GM21619 (cell line): ENCODE measurements around the gene SOAT2.
"Not testable (repeated sequence)": the region's sequence is repeated elsewhere in the genome, so short reads cannot be mapped to it uniquely, and the experiment has no call there.

Source experiments
- ATAC-seq: cut with Tn5 transposase; IDR thresholded peaks from one replicate; pipeline ENCODE4 v1.9.1; 2021; ENCODE audit not compliant: unreplicated experiment

SOAT2 gene

DNA sequence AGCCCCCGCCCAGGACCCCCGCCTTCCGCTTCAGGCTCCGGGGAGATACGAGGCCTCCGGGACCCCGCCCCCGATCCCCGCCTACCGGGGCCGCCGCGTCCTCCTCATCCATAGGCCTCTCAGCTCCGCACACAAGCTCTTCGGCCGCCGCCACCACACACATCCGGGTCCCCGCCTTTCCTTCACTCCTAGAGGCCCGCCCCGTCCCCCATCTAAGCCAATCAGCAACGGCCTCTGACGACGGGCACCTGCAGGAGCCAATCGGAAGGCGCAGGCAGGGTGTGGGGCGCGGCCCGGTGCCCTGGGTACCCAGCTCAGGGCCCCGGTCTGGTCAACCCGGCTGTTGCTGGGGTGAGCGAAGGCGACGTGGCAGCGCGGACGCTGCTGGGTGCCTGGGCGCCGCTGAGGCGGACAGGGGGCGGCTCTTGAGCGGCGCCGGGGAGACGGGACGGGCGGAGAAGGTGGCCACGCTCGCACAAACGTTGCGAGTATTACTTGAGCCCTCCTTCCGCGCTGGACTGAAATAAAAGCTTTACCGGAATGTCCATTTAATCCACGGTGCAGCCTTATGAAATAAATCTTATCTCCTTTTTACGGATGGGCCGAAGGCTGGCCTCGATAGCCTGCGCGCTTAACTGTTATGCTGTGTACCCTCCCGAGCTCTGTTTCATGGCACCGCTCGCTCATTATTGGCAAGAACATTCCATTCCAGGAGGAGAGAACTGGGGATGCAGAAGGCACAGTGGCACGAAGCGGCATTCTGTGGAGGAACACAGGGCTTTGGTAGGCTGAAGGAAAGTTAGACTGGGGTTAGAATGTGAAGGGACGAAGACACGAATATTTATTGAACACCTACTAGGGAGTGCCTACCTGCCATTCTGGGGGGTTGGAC lies 23.8 kb upstream of the SOAT2 start, which contains the start of gene SPRYD3:
TSS of gene SPRYD3 (minus strand) at position 165 of the 892 bp plus-strand sequence. CDS start at position 108, 57 bp downstream.
- ATAC-seq = peak; percentile 97

DNA sequence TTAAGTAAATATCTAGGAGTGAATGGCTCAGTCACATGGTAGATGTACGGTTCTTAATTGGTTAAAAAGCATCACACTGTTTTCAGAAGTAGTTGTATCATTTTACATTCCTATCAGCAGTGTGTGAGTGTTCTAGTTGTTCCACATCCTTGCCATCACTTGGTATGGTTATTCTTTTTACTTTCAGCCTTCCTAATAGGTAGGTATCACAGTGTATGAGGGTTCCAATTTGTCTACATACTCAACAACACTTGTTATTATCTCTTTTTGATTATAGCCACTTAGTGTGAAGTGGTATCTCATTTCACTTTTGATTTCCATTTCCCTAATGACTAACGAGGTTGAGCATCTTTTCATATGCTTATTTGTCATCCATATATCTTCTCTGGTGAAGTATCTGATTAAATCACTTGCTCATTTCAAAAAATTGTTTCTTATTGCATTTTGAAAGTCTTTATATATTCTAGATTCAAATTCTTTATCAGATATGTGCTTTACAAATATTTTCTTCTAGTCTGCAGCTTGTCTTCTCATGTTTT lies 20.6 kb upstream of the SOAT2 start:
- ATAC-seq = no peak

DNA sequence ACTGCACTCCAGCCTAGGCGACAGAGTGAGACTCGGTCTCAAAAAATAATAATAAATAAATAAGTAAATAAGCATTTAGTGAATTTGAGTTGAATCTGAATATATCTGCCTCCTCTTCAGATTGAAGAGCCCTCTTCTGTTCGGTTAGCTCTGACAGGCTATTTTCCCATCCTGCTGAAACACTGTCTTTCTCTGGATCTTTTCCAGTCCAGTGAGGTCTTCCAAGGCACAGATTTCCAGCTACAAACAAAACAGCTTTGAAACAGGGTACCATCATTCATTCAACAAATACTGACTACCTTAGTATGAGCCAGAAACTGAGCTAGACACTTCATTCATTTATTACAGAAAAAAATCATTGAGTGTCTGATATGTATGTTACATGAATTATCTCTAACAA lies 16.9 kb upstream of the SOAT2 start:
- no peak for ATAC-seq

DNA sequence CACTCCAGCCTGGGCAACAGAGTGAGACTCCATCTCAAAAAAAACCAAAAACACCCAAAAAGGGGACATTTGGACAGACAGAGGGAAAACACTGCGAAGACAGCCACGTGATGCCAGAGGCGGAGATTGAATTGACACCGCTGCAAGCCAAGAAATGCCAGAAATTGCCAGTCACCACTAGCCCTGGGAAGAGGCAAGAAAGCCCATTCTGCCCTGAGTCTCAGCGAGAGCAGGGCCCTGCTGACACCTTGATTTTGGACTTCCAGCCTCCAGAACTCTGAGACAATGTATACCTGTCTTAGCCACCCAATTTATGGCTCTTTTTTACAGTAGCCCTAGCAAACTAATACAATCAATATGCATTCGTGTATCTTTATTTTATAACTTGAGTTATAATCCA lies 13.2 kb upstream of the SOAT2 start:
- ATAC-seq = no peak

DNA sequence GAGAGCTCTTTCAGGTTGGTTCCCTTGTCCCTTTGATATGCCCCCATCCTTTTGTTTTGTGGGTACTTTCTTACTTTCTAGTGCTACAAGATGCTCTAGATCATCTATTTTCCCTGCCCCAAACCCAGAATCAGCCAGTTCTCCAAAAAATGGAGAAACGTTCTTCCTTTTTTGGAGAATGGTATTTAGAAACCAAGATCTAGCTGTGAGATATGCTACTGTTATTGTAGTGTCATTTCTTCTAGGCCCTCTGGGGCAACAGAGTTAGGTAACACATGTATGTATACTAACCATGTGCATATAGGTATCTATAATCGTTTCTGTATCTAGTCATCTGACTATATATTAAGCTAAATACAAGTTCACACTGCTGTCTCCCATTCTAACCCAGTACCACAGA lies 12.7 kb upstream of the SOAT2 start:
- no peak for ATAC-seq

DNA sequence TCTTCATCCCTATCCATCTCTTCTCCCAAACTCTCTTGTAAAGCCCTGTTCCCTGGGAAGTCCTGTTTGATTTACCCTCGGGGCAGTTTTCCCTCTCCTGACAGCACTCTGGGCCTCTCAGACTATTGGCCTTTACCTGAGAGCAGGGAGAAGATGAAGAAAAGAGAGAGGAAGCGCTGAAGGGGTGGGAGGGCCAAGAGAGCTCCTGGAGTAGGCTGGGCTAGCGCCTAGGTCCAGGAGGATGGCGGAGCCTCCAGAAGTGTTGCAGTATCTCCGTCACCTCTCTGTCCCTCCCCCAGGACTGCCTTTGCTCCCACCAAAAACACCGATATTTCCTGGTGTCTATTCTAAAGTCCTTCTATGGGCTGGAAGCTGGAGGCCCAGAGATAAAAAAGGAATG lies 11.5 kb upstream of the SOAT2 start:
- no peak for ATAC-seq

DNA sequence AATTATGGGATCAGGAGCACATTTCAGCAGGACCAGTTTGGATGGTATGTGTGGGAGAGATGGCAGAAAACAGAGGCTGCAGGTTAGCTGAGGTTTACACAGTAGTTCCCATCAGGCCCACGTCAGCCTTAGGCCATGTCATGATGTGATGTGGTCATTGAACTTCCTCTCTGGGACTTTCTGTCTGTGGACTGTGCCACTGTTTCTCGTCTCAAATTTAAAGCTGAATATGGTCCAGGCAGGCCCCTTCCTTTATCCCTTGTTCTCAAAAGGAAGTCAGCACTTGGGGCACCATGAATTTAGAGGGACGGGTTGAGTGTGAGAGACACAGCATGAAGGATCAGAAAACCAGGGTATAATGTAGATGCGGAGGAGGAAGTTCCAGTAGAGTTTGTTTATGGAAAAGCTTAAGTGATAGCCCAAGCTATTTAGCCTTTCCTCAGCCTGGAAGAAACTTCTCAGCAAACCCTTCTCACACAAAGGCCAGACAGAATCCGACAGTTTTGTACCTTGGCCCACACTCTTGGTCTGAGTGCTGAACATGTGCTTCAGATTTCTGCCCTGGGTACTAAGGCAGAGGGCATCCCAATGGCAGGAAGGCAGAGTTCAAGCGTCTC lies 9.4 kb upstream of the SOAT2 start:
- no peak for ATAC-seq

DNA sequence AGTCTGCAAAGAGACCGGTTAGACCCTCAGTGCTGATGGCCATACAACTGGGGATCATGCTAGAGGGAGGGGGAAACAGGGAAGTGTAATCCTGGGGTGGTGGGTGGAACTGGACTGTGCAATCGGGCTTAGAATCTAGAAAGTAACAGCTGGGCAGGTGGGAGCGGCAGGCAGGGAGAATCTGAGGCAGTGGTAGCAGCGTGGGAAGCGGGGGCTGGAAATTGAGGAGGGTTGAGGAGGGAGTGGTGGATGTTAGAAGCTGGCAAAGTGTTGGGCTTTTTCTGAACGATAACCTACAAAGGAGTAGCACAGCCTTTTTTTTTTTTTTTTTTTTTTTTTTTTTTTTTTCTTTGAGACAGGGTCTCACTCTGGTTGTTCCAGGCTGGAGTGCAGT lies 8.9 kb upstream of the SOAT2 start:
- no peak for ATAC-seq

DNA sequence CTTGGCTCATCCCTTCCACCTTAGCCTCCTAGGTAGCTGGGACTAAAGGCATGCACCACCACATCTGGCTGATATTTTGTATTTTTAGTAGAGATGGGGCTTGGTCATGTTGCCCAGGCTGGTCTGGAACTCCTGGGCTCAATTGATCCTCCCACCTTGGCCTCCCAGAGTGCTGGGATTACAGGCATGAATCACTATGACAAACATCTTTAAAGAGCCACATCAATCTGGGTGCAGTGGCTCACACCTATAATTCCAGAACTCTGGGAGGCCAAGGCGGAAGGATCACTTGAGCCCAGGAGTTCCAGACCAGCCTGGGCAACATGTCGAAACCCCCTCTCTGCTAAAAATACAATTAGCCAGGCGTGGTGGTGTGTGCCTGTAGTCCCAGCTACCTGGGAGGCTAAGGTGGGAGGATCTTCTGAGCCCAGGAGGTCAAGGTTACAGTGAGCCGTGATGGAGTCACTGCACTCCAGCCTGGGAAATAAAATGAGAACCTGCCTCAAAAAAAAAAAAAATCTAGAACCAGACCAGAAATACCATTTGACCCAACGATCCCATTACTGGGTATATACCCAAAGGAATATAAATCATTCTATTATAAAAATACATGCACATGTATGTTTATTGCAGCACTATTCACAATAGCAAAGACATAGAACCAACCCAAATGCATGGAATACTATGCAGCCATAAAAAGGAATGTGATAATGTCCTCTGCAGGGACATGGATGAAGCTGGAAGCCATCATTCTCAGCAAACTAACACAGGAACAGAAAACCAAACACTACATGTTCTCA lies 8.3 kb upstream of the SOAT2 start:
- not testable (repeated sequence) for ATAC-seq

DNA sequence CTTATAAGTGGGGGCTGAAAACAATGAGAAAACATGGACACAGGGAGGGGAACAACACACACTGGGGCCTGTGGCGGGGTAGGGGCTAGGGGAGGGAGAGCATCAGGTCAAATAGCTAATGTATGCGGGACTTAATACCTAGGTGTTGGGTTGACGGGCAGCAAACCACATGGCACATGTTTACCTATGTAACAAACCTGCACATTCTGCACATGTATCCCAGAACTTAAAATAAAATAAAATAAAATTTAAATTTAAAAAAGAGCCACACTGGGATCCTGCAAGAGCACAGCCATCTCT lies 7.7 kb upstream of the SOAT2 start:
- not testable (repeated sequence) for ATAC-seq

DNA sequence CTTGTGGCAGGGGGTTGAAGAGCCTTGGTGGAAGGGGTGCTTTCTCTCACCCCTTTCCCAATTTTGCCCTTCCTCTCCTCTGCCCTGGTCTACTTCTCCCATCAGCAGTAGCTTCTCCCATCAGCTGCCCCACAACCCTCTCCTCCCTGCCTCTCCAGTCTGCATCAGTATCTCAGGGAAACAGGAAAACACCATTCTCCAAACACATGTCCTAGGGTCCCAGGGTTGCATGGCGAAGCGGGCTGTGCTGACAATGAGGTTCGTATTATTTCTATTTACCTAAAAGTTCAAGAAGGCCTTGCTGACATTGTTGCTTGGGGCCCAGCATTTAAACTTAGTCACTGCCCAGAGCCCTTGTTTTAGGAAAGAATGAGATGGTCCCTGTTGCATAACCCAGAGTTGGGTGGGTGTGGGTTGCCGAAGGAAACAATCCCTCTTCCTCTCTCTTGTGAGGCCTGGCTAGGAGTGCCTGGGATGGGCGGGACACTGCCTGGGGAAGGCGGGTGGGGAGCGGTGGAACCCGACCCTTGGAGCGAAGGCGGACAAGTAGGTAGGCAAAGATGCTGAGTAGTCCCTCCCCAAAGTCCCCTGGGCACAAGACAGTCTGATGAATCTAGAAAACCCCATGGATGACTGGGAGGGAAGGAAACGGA lies 7.1 kb upstream of the SOAT2 start:
- ATAC-seq = no peak

DNA sequence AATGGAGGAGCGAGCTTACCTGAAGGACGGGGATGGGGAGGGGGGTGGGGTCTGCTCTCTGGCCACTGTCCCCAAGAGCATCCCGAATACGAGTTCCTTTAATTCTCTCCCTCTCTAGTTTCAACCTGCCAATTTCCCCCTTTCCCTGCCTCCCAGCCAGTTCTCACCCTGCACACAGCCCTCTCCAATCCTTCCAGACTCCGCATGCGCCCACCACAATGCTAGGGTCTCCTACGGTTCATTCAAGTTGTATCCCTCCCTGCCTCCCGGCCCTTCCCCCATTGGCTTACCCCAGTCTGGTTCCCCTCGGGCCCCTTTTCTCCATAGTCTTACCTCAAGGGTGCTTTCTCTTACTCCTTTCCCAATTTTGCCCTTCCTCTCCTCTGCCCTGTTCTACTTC lies 6.5 kb upstream of the SOAT2 start:
- ATAC-seq = no peak

DNA sequence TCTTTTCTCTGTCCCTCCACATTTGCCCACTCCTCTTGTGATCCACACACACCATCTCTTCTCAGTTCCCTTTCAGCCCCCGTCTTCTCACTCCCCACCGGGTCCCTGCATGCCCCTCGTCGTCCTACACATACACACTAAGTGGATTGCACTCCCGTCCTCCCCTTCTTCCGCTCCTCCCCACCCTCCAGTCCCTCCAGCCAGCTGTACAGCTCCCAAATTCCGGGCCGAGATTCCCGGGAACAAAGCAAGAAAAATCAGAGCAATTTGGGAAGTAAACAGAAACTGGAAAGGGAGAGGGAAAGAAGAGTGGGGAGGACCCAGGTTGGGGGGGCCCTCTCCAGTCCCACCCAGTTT lies 6.1 kb upstream of the SOAT2 start:
- ATAC-seq = no peak

DNA sequence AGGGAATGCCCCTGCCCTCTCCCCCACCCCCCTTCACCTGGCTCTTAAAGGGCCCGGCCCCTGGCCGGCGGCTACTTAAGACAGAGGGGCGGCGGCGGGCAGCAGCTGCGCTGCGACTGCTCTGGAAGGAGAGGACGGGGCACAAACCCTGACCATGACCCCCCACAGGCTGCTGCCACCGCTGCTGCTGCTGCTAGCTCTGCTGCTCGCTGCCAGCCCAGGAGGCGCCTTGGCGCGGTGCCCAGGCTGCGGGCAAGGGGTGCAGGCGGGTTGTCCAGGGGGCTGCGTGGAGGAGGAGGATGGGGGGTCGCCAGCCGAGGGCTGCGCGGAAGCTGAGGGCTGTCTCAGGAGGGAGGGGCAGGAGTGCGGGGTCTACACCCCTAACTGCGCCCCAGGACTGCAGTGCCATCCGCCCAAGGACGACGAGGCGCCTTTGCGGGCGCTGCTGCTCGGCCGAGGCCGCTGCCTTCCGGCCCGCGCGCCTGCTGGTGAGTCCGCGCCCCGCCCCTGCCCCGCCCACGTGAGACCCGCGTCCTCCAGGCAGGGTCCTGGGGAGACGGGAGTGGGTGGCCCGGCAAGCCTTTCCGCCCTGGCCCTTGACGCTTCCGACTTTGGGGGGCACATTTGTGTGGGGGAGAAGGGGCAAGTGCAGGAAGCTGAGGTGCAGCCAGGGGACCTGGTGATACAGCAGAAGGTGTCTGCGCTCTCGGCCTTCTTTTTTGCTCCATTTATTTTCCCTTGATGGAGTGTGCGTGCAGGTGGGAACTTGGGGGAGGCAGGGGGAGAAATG lies 5.5 kb upstream of the SOAT2 start, which contains the start of gene IGFBP6:
TSS of gene IGFBP6 (plus strand) at position 104 of the 790 bp plus-strand sequence. CDS start at position 155, 51 bp downstream.
- ATAC-seq = no peak

DNA sequence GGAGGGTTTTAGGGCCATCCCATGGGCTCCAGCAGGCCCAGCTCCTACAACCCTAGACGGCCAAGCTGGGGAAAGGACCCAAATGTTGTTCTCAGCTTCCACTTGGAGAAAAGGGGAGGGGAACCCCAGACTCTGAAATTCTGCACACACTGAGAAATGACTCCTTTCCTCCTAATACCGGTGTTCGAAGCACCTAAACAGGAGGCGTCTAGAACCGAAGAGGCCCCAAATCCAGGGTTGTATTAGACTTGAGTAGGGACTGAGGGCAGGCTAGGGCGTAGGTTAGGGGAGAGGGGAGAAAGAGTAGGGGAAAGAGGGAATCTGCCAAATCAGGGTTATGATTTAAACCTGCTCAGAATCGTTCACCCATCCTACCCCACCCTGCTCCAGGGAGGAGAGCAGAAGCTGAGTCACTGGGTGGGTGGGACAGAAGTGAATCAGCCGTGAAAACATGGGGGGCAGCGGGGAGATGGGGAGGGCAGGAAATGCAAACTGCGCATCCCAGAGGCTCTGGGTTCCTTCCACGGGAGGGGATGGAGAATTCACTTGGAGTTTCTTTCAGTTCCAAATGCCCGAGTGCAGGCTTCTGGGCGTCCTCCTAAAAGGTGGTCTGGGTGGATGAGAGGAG lies 4.8 kb upstream of the SOAT2 start:
- no peak for ATAC-seq

DNA sequence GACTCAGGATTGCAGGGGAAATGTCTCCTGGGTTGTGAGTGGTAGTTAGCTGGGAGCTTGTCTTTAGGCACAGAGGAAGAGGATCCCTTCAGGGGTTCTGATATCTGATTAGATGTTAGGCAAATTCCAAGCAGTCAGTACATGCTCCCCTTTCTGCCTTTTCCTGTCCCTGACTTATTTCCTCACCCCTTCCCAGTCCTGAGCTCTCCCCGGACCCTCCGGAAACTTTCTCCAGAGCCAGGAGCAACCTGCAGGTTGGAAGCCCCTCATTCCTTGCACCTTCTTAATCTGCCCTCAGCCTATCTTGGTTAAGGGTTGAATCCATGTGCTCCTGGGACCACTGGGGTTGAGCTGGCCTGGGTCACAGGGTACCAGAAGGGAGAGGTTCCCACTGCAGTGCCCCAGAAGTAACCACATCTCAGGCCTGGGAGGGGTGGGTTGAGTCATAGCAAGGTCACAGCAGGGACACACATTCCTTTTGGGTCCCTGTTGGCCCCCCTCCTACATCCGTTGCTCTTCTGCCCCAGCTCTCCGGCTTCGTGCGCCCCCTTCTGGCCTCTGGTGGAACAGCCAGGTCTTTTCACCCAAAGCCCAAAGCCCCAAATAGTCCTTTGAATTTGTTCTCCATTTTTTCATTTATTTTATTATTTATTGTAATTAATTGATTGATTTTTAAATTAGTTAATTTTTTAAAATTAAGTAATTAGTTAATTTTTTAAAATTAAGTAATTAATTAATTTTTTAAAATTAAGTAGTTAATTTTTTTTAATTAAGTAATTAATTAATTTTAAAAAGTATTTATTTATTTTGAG lies 4.0 kb upstream of the SOAT2 start:
- ATAC-seq = no peak

DNA sequence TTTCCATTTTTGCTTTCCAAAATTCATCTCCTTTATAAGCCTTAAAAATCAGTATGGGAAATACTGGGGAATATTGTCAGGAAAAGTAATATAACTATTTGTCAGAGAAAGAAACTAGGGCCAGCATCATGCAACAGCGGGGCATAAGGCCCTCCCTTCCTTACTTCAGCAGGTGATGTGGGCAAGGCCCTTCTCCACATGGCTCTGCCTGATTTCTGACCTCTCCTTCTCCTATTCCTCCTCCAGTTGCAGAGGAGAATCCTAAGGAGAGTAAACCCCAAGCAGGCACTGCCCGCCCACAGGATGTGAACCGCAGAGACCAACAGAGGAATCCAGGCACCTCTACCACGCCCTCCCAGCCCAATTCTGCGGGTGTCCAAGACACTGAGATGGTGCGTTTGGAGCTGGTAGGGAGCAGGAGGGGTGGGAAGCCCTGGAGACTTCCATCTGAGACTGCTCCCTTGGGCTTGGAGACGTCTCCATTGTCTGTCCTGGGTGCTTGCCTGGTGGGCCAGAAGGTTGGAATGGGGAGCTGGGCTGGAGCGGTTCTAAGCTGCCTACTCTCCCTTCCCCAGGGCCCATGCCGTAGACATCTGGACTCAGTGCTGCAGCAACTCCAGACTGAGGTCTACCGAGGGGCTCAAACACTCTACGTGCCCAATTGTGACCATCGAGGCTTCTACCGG lies 2.7 kb upstream of the SOAT2 start:
- no peak for ATAC-seq

DNA sequence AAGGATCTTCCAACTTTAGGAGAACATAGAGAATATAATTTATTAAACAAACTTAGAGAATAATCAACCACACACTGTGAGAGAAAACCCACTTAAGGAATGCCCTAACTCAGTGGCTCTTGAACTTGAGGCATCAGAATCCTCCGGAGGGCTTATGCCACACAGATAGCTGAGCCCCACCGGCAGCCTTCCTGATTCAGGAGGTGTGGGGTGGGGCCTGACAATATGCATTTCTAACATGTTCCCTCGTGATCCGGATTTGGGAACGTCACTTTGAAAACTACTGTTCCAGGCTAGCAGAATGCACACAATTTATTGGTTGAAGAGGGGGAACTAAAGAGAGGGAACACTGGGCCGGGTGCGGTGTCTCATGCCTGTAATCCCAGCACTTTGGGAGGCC lies 2.0 kb upstream of the SOAT2 start:
- no peak for ATAC-seq
